Smooth muscle cell (in vitro differentiated cells): ENCODE data around the gene SHMT2. TPM values are rescaled to one million over a fixed set of nuclear protein-coding genes. Genes with fewer than 3 reads are reported as not detected.

Experiments used
- DNase-seq: peaks from one replicate; lab custom pipeline; 2025; ENCODE audit not compliant: unreplicated experiment; lab: John Stamatoyannopoulos, UW
- H2AFZ ChIP-seq: fragments of 200-600 bp; sonication (generic); 2 replicates; pipeline ENCODE4 v1.6.0; 2016; ENCODE audit warnings: antibody characterized with exemption, low read depth, mild to moderate bottlenecking
- H3F3A ChIP-seq: fragments of 200-600 bp; sonication (generic); 2 replicates; pipeline ENCODE4 v1.6.0; 2017; ENCODE audit warnings: antibody characterized with exemption, low read depth
- H3K27ac ChIP-seq: fragments of 200-600 bp; sonication (generic); 2 replicates; pipeline ENCODE4 v1.5.1; 2016; ENCODE audit warnings: low read depth, mild to moderate bottlenecking
- H3K27me3 ChIP-seq: fragments of 200-600 bp; sonication (generic); 2 replicates; pipeline ENCODE4 v1.6.1; 2016; ENCODE audit warnings: low read depth, mild to moderate bottlenecking
- H3K36me3 ChIP-seq: fragments of 200-600 bp; sonication (generic); 2 replicates; pipeline ENCODE4 v1.5.1; 2016; ENCODE audit warnings: low read depth
- H3K4me1 ChIP-seq: fragments of 200-600 bp; sonication (generic); 2 replicates; pipeline ENCODE4 v1.5.1; 2016; ENCODE audit warnings: low read depth
- H3K4me2 ChIP-seq: fragments of 200-600 bp; sonication (generic); 2 replicates; pipeline ENCODE4 v1.6.0; 2016; ENCODE audit warnings: mild to moderate bottlenecking
- H3K4me3 ChIP-seq: fragments of 200-600 bp; sonication (generic); 2 replicates; pipeline ENCODE4 v1.5.1; 2016; ENCODE audit warnings: mild to moderate bottlenecking
- H3K79me2 ChIP-seq: fragments of 200-600 bp; sonication (generic); 2 replicates; pipeline ENCODE4 v1.6.0; 2016; ENCODE audit warnings: low read depth, mild to moderate bottlenecking
- H3K9ac ChIP-seq: fragments of 200-600 bp; sonication (generic); 2 replicates; pipeline ENCODE4 v1.6.0; 2016; ENCODE audit warnings: low read depth
- H3K9me3 ChIP-seq: fragments of 200-600 bp; sonication (generic); replicated peaks from 2 replicates; pipeline ENCODE4 v1.5.1; 2016; ENCODE audit warnings: low read depth
- H4K20me1 ChIP-seq: fragments of 200-600 bp; sonication (generic); 2 replicates; pipeline ENCODE4 v1.6.0; 2016; ENCODE audit warnings: low read depth
- CTCF ChIP-seq: fragments of 200-600 bp; sonication (generic); IDR thresholded peaks from 2 replicates; pipeline ENCODE4 v1.5.1; 2017; ENCODE audit warnings: borderline replicate concordance, mild to moderate bottlenecking, antibody characterized with exemption; ENCODE audit not compliant: insufficient read depth, poor library complexity, severe bottlenecking
- WGBS: methylation state at CpG from one replicate; pipeline ENCODE4 v1.1.7; 2016; ENCODE audit warnings: low lambda C conversion rate; 5-methylcytosine and 5-hydroxymethylcytosine counted together
- polyA plus RNA-seq: library from polyadenylated mRNA; unstranded; fragments of >200 nt; fragmentation: Nextera tagmentation; extraction: Ambion mirVana; gene quantifications from 2 replicates; pipeline ENCODE4 v1.2.1, GENCODE V29; 2016
- total RNA-seq: library from RNA; depleted of rRNA; stranded (reverse); fragments of >200 nt; gene quantifications from 2 replicates; pipeline ENCODE4 v1.2.3, GENCODE V29; 2014

The SHMT2 gene
- total and polyA plus RNA-seq, 2 experiments from 2014 or later: 107 to 117 TPM

GRCh38 chr12:57188090-57188425, 41.5 kb upstream of the SHMT2 start:
- Histone ChIP-seq H3K27ac (no peak overlapping the region), H3K4me1 (no peaks in the 10 kb centered on the region)

GRCh38 chr12:57190037-57190436, 39.5 kb upstream of the SHMT2 start:
- H3K27me3 ChIP-seq: no peaks in the 10 kb centered on the region
- no peak overlapping the region for H3K4me3 ChIP-seq
- no peaks in the 10 kb centered on the region for H3K9me3 ChIP-seq
- no peak for TF ChIP-seq CTCF
- H3F3A ChIP-seq: no peaks in the 10 kb centered on the region
- no peak overlapping the region for H3K9ac ChIP-seq
- DNase-seq: no peak
- H3K36me3 ChIP-seq: no peaks in the 10 kb centered on the region
- no peak overlapping the region for H2AFZ ChIP-seq
- peaks cover 31% of the 10 kb centered on the region for H4K20me1 ChIP-seq
- no peaks in the 10 kb centered on the region for H3K79me2 ChIP-seq
- no peak overlapping the region for H3K27ac ChIP-seq
- no peaks in the 10 kb centered on the region for H3K4me1 ChIP-seq
- no peak overlapping the region for H3K4me2 ChIP-seq
- WGBS: 98% methylated on average over 6 of the region's 6 CpGs

More at GRCh38 chr12:57188090-57188425, 41.5 kb upstream of the SHMT2 start:
- Histone ChIP-seq H3K4me3 (no peak overlapping the region), H3K36me3 (no peaks in the 10 kb centered on the region), H3K9me3 (no peaks in the 10 kb centered on the region), H3K4me2 (no peak overlapping the region), H3K9ac (no peak overlapping the region), H2AFZ (no peak overlapping the region), H3K27me3 (no peaks in the 10 kb centered on the region), H4K20me1 (peaks cover 26% of the 10 kb centered on the region), H3F3A (no peaks in the 10 kb centered on the region), H3K79me2 (no peaks in the 10 kb centered on the region)
- no peak for DNase-seq
- 94% methylated on average over 8 of the region's 8 CpGs for WGBS
- no peak for TF ChIP-seq CTCF

GRCh38 chr12:57190821-57191220, 38.7 kb upstream of the SHMT2 start:
- Histone ChIP-seq H3K9ac (no peak overlapping the region), H3K4me1 (no peaks in the 10 kb centered on the region), H3K79me2 (no peaks in the 10 kb centered on the region), H2AFZ (no peak overlapping the region), H3K36me3 (peaks cover 6% of the 10 kb centered on the region), H3K27me3 (no peaks in the 10 kb centered on the region), H3K27ac (no peak overlapping the region), H3K4me2 (no peak overlapping the region), H3K9me3 (no peaks in the 10 kb centered on the region), H3K4me3 (no peak overlapping the region), H4K20me1 (peaks cover 30% of the 10 kb centered on the region), H3F3A (no peaks in the 10 kb centered on the region)
- DNase-seq: no peak
- no peak for TF ChIP-seq CTCF
- WGBS: 96% methylated on average over 23 of the region's 23 CpGs

GRCh38 chr12:57191410-57191809, 38.1 kb upstream of the SHMT2 start:
- Histone ChIP-seq H3K4me1 (no peaks in the 10 kb centered on the region), H3K9me3 (no peaks in the 10 kb centered on the region), H3K9ac (no peak overlapping the region), H3K27me3 (no peaks in the 10 kb centered on the region), H3K79me2 (no peaks in the 10 kb centered on the region), H3K4me2 (no peak overlapping the region), H3K4me3 (no peak overlapping the region), H3K27ac (no peak overlapping the region), H3K36me3 (peaks cover 6% of the 10 kb centered on the region), H4K20me1 (peaks cover 26% of the 10 kb centered on the region), H3F3A (no peaks in the 10 kb centered on the region), H2AFZ (no peak overlapping the region)
- WGBS: 100% methylated on average over 7 of the region's 11 CpGs
- TF ChIP-seq CTCF: no peak
- no peak for DNase-seq
